Activated T-cell treated with anti-CD3 and anti-CD28 coated beads, Interleukin-2, amount 50 U/mL, for 72 hours (primary cell): ENCODE measurements around the gene C3orf20. TPM values are rescaled to one million over a fixed set of nuclear protein-coding genes. Genes with fewer than 3 reads are reported as not detected.
A peak's percentile ranks its signal among the peaks of the same experiment; 100 is the strongest.
"Not testable (repeated sequence)": the region's sequence is repeated elsewhere in the genome, so short reads cannot be mapped to it uniquely, and the experiment has no call there.

Source experiments
- ATAC-seq, 2 donors: fragments of 150-1000 bp; cut with Tn5 transposase; replicated peaks in 1 of 2; 2 replicates each; pipeline ENCODE4 v1.10.0; 2021; ENCODE audit warnings: moderate library complexity in 2 of 2, mild to moderate bottlenecking in 1 of 2
- DNase-seq, 2 donors: peaks; one replicate each; pipeline ENCODE4 v3.0.0; 2021 to 2022; ENCODE audit warnings: mixed read lengths in 1 of 2
- H3K27ac Mint-ChIP-seq: one replicate; pipeline ENCODE4 v1.8.0; 2022; ENCODE audit warnings: mild to moderate bottlenecking, moderate library complexity, mixed read lengths
- H3K27me3 Mint-ChIP-seq: one replicate; pipeline ENCODE4 v1.8.0; 2022; ENCODE audit warnings: low read depth, mixed read lengths
- H3K36me3 Mint-ChIP-seq, 2 donors: one replicate each; pipeline ENCODE4 v1.8.0; 2022; ENCODE audit warnings: mixed read lengths in 2 of 2, mild to moderate bottlenecking in 1 of 2; ENCODE audit not compliant: insufficient read depth in 2 of 2
- H3K4me1 Mint-ChIP-seq: one replicate; pipeline ENCODE4 v1.8.0; 2022; ENCODE audit warnings: low read depth, mixed read lengths
- H3K4me3 Mint-ChIP-seq, 2 donors: one replicate each; pipeline ENCODE4 v1.8.0; 2022; ENCODE audit warnings: mild to moderate bottlenecking in 2 of 2, mixed read lengths in 2 of 2, moderate library complexity in 2 of 2
- H3K9me3 Mint-ChIP-seq, 2 donors: one replicate each; pipeline ENCODE4 v1.8.0; 2022; ENCODE audit warnings: mixed read lengths in 2 of 2
- total RNA-seq, 2 donors: library from RNA; stranded (reverse); gene quantifications; one replicate each; pipeline ENCODE4 v1.2.3, GENCODE V29; 2022

C3orf20 gene
- total RNA-seq, 2 donors from 2014 or later, result 0.51 to 1.1 TPM

DNA sequence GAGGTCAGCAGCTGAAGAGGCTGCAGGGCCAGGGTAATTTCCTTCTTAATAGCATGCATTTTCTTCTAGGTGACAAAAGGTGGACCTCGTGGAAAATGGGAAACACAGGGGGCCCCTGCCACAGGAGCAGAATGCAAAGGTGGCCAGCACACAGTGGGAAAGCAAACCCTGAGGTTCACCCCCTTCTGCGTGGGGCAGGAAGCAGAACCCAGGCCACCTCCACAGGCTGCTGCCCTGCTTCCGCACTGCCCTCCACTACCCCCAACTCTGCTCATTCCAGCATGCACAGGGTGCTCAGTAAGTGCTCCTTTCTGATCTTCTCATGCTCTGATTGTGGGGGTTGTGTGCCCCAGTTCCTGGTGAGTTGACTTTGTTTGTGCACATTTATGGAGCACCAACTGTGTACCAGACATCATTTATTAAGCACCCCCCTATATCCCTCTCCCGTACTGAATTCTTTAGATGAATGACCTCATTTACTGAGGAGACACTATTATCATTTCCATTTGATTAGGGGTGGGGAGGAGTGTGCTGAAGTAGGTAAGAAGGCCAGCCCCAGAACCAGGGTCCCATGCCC is 131.1 kb downstream of the C3orf20 start:
- Mint-ChIP-seq H3K9me3 (no peaks in the 10 kb centered on the region), H3K27ac (no peak overlapping the region), H3K4me1 (peaks cover 32% of the 10 kb centered on the region), H3K4me3 (no peak overlapping the region), H3K27me3 (peaks cover 41% of the 10 kb centered on the region), H3K36me3 (no peaks in the 10 kb centered on the region)
- ATAC-seq (no peak), DNase-seq (no peak)

GRCh38 chr3:14806641-14807263 is 131.8 kb downstream of the C3orf20 start:
- ATAC-seq, result peak in 1 of 2 donors; percentile 27
- no peak overlapping the region for H3K27ac Mint-ChIP-seq
- H3K9me3 Mint-ChIP-seq, result no peaks in the 10 kb centered on the region
- H3K4me1 Mint-ChIP-seq, result peaks cover 37% of the 10 kb centered on the region
- no peak overlapping the region for H3K4me3 Mint-ChIP-seq
- no peaks in the 10 kb centered on the region for H3K36me3 Mint-ChIP-seq
- peaks cover 48% of the 10 kb centered on the region for H3K27me3 Mint-ChIP-seq
- peak in 1 of 2 donors; percentile 10 for DNase-seq

- H3K36me3 Mint-ChIP-seq, result no peaks in the 10 kb centered on the region
- peaks cover 60% of the 10 kb centered on the region for H3K27me3 Mint-ChIP-seq
- ATAC-seq (no peak), DNase-seq (no peak)
- no peak overlapping the region for H3K27ac Mint-ChIP-seq
- no peaks in the 10 kb centered on the region for H3K9me3 Mint-ChIP-seq
- peaks cover 35% of the 10 kb centered on the region for H3K4me1 Mint-ChIP-seq
- H3K4me3 Mint-ChIP-seq, result no peak overlapping the region
These were observed 133.1 kb downstream of the C3orf20 start for GRCh38 chr3:14808025-14808424.

DNA sequence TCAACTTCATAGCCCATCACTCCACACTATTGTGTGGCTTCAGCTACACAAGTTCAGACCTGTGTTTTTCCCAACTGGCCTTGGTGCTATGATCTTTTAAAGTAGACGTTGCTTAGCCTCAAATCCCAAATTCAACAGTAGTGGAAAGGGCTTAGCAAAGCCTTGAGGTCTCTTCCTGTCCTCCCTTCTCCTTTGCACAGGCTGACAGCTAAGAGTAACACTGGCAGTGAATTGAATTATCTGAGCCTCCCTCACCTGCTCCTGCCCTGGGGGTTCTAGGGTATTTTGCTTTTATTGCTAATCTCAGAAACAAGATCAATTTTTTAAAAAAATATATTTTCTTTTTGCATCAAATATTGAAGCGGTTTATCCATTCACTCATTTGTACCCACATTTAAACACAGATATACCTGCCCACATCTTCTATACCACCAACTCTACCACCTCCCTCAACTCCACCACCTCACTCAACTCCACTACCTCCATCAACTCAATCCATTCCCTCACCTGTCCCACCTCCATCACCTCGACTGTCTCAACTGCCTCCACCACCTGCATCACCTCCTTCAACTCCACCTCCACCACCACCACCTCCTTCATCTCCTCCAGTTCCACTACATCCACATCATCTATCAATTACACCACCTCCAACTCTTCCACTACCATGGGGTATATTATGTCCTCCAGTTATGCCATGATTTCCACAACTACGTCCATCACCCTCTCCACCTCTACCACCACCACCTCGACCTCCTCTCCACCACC is 133.7 kb downstream of the C3orf20 start:
- no peak overlapping the region for H3K4me3 Mint-ChIP-seq
- no peak overlapping the region for H3K27ac Mint-ChIP-seq
- H3K4me1 Mint-ChIP-seq, result peaks cover 29% of the 10 kb centered on the region
- ATAC-seq (no peak), DNase-seq (no peak)
- no peaks in the 10 kb centered on the region for H3K9me3 Mint-ChIP-seq
- no peaks in the 10 kb centered on the region for H3K36me3 Mint-ChIP-seq
- H3K27me3 Mint-ChIP-seq, result peaks cover 67% of the 10 kb centered on the region

DNA sequence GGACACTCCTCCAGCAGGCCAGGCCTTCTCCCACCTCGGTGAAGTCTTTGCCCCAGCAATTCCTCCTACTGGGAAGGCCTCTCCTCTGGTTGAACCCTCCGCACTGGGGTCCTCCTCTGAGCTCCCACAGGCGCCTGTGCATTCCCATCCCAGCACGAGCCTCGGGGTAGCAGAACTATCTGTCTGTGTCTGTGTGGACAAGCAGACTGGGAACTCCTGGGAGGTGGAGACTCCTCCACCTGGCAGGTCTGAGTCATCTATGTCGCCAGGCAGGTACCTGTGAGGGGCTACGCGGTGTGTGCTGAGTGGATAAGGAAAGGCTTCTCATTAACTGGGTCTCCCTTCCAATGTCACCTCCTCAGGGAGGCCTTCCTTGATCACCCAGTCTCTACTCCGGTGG is 134.7 kb downstream of the C3orf20 start:
- not testable (repeated sequence) for H3K27ac Mint-ChIP-seq, H3K4me3 Mint-ChIP-seq, DNase-seq, H3K9me3 Mint-ChIP-seq, ATAC-seq, H3K36me3 Mint-ChIP-seq
- H3K27me3 Mint-ChIP-seq, result peaks cover 76% of the 10 kb centered on the region
- H3K4me1 Mint-ChIP-seq, result peaks cover 19% of the 10 kb centered on the region

DNA sequence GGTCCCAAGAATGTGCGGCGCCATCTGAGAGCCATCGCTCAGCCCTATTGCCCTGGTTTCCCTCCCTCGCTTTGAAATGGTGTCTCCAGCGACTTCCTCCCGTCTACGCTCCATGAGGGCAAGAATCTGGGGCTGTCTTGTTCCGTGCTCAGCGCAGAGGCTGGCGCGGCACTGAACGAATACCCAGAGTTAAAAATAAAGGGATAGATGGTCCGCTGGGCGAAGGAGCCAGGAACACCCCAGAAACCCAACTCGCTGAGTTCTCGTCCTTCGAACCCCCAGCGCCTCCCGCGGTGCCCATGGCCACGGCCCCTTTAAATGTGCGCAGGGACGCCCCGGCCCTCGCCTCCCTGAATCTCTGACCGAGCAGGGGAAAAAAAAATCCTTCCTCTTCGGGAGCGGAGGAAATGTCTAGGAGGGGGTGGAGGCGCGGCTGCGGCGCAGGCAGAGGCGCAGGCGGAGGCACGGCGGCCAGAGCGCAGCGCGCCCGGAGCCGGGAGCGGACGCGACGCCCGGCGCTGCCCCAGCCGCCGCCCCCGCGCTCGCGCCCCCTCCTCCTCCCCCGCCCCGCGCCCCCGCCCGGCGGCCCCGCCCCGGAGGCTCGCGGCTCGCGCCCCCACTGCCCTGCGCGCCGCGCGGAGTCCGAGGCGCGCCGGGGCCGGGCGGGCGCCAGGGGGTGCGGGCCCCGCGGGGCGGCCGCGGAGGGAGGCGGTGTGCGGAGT is 135.3 kb downstream of the C3orf20 start:
- ATAC-seq, result no peak

DNA sequence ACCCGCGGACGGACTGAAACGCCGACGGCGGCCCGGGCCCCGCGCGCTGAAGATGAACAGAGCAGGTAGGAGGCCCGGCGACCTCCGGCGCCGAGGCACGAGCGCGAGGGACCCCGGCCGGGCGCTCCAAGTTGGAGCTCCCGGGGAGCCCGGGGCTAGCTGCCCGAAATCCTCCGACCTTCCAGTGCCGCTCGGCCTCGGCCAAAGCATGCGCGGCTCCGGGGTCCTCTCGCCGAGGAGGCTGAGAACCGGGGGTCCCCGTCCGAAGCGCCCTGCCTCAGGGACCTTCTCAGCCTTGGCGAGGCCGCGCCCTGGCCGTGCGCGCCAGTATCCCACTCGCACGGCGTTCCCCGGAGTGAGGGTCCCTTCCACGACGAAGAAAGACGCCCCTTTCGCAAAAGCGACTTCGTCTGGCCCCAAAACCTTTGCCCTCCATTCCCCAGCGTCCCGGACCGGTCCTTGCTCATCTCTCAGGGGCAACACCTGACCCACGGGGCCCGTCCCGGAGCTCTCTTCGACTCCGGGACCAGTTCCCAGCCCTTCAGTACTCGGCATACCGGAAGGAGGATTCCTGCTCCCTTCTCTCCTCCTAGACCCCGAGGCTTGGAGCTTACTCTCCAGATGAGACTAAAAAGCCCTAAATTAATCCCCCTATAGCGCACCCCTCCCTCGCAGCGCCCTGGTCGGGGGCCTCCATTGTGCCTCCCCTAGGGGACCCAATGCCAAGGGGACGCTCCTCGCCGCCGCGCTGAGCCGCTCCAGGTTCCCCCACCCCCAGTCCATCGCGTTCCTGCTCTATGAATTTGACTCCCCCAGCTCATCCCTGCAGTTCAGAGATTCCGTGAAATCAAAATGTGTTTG is 136.1 kb downstream of the C3orf20 start:
- peak overlapping the region; percentile 57 to 74 for H3K4me3 Mint-ChIP-seq
- DNase-seq (no peak), ATAC-seq (no peak)
- H3K27ac Mint-ChIP-seq, result no peak overlapping the region
- no peaks in the 10 kb centered on the region for H3K9me3 Mint-ChIP-seq
- H3K27me3 Mint-ChIP-seq, result peaks cover 76% of the 10 kb centered on the region
- peaks cover 12% of the 10 kb centered on the region for H3K4me1 Mint-ChIP-seq
- H3K36me3 Mint-ChIP-seq, result no peaks in the 10 kb centered on the region

More for the DNA sequence above, 135.3 kb downstream of the C3orf20 start:
- DNase-seq, result no peak
- Mint-ChIP-seq H3K27me3 (peaks cover 78% of the 10 kb centered on the region), H3K27ac (no peak overlapping the region), H3K4me1 (peaks cover 13% of the 10 kb centered on the region), H3K4me3 (peak overlapping the region in 1 of 2 donors; percentile 35), H3K9me3 (no peaks in the 10 kb centered on the region), H3K36me3 (no peaks in the 10 kb centered on the region)

DNA sequence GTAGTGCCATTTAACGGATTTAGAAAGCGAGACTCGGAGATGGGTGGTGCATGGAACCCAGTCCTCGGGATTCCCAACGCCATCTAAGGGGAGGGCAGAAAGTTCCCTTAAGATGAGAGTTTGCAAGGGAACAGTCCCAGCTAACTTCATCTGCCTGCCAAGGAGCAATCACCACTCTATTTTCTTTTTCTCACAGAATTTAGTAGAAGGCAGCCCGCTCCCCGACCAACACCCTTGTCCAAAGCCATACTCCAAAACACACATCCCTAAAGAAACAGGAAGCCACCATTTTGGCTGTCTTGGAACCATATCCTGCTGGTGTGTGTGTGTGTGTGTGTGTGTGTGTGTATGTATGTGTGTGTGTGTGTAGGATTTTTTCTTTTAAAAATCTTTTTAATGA is 136.7 kb downstream of the C3orf20 start:
- H3K4me3 Mint-ChIP-seq, result no peak overlapping the region
- H3K36me3 Mint-ChIP-seq, result no peaks in the 10 kb centered on the region
- DNase-seq, result no peak
- H3K9me3 Mint-ChIP-seq, result no peaks in the 10 kb centered on the region
- H3K27me3 Mint-ChIP-seq, result peaks cover 70% of the 10 kb centered on the region
- H3K4me1 Mint-ChIP-seq, result peaks cover 10% of the 10 kb centered on the region
- no peak overlapping the region for H3K27ac Mint-ChIP-seq
- ATAC-seq, result no peak

DNA sequence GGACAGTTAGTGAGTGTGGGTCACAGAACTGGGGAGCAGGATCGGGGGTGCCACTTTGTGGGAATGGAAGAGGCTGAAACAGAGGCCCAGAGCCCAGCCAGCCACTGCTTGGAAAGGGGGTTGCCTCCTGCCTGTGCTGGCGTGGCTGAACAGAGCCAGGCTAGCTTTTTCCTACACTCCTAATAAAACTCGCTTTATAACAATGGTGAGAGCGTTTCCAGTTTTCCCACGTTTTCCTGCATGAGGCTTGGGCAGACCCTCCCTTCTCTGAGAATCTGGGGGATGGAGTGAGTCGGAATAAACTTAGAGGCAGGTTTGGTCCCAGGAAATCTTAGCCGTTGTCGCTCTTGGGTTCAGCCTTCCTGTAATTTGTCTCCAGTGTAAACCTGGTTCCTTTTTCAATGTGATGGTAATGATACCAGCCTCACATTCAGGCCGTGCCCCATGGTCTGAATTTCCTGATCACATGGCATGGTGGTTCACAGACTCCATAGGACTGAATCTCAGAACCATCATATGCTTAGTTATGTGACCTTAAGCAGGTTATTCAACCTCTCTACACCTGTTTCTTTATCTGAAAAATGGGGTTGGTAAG is 137.4 kb downstream of the C3orf20 start:
- no peak for ATAC-seq
- Mint-ChIP-seq H3K4me3 (no peak overlapping the region), H3K9me3 (no peaks in the 10 kb centered on the region), H3K36me3 (no peaks in the 10 kb centered on the region), H3K4me1 (peaks cover 6% of the 10 kb centered on the region), H3K27me3 (peaks cover 66% of the 10 kb centered on the region), H3K27ac (no peak overlapping the region)
- DNase-seq, result no peak

- H3K9me3 Mint-ChIP-seq, result no peaks in the 10 kb centered on the region
- peaks cover 6% of the 10 kb centered on the region for H3K4me1 Mint-ChIP-seq
- no peak overlapping the region for H3K27ac Mint-ChIP-seq
- no peak overlapping the region for H3K4me3 Mint-ChIP-seq
- ATAC-seq (no peak), DNase-seq (no peak)
- peaks cover 54% of the 10 kb centered on the region for H3K27me3 Mint-ChIP-seq
- H3K36me3 Mint-ChIP-seq, result no peaks in the 10 kb centered on the region
These were observed 139.5 kb downstream of the C3orf20 start for GRCh38 chr3:14814411-14814871.

DNA sequence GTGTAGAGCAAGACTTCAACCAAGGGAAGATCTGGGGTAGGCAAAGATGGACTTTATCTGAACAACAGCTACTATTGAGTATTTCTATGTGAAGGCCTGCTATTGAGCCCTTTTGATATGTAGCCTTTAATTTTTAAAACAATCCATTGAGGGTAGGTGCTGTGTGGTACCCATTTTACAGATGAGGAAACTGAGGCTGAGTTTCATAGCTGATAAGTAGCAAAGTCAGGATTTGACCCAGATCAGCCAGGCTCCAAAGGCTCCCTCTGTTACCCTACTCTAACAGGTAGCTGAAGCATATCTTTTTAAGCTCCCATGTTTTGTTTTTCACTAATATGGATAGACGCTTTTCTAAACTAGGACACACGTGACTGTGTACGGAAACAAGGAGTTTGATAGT is 141.4 kb downstream of the C3orf20 start:
- Mint-ChIP-seq H3K9me3 (no peaks in the 10 kb centered on the region), H3K4me1 (peaks cover 1% of the 10 kb centered on the region), H3K27ac (no peak overlapping the region), H3K36me3 (no peaks in the 10 kb centered on the region), H3K4me3 (no peak overlapping the region), H3K27me3 (peaks cover 40% of the 10 kb centered on the region)
- ATAC-seq (no peak), DNase-seq (no peak)
